HG02642 (cell line): ENCODE measurements around the gene AHDC1.
"Not testable (repeated sequence)": the region's sequence is repeated elsewhere in the genome, so short reads cannot be mapped to it uniquely, and the experiment has no call there.

ENCODE experiments used
- ATAC-seq: cut with Tn5 transposase; IDR thresholded peaks from one replicate; pipeline ENCODE4 v1.9.1; 2021; ENCODE audit warnings: mild to moderate bottlenecking; ENCODE audit not compliant: unreplicated experiment, poor library complexity

AHDC1 gene

DNA sequence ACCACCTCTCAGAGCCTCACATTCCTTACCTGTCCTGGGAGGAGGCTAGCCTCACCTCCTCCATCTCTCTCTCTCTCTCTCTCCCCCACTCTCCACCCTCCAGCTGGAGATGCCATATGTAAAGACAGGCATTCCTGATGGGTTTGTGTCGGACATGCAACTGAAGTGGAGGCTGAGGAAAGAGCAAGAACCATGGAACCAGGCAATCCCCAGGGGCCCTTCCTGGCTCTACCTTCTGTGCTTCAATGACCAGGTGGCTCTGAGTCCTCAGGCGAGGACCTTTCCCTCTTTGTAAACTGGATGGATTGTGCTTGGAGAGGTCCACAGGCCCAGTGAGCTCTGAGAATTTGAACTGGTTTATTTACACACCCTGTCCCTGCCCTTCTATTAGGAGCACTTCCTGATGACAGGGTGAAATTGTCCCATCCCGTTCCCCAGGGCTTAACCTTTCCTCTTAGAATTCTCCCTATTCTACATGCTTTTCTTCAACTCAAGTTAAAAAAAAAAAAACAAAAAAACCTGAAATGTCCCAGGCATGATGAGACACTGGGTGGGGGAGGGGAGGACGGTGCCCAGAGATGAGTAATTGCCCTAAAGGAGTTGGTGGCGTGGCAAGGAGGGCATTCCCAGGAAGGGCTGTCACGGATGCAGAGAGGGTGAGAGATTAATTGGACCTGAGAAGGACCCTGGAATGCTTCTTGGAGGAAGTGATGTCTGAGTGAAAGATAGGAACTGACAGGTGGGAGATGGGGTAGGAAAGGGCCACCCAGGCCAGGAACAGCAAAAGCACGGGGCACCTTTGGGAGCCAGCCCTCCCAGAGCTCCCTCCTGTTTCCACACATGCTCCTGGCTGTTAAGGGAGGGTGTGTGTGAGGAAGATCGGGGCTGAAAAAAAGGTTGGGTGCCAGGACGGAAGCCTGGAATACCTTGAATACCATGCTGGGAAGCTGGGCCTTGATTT lies 63.8 kb downstream of the AHDC1 start:
- no peak for ATAC-seq

GRCh38 chr1:27538793-27539192 lies 65.2 kb downstream of the AHDC1 start:
- no peak for ATAC-seq

DNA sequence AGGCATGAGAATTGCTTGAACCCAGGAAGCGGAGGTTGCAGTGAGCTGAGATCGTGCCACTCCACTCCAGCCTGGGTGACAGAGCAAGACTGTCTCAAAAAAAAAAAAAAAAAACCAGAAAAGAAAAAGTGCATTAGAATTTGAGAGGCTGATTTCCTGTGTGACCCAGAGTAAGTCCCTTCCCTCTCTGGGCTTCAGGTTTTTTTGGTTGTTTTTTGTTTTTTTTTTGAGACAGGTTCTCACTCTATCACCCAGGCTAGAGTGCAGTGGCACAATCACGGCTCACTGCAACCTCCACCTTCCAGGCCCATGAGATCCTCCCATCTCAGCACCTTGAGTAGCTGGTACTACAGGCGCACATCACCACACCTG lies 65.7 kb downstream of the AHDC1 start:
- not testable (repeated sequence) for ATAC-seq

GRCh38 chr1:27536767-27537166 lies 67.2 kb downstream of the AHDC1 start:
- ATAC-seq: no peak

DNA sequence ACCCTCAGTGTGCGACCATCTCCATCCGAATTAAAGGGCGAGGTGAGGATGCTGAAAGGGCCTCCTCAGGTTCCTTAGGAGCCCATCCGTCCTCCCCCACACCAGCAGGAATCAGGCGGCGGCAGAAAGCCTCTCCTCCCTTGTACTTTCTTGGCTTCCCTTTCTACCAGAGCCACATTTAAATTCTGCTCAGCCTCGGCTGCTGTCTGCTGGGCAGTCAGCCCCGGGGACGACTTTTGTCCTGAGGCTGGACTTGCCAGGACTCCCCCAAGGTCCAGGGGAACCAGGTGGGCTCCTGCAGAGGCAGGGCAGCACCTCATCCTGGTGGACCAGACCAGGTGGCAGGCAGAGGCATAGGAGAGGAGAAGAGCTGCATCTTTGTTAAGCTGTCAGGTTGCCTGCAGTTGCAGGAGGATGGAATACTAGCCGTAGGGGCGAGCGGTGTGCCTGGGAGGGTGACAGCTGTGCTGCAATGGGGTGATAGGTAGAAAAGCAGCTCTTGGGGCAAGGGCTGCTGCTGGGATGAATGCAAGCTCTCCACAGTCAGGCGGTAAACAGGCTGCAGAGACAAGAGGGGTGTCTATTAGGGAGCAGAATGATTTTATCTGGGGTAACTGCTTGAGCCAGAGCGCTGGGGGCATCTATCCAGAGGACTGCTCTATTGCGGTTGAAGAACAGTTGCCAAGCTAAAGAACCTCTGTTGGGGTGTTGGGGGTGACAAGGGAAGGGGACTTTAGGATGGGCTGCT lies 67.8 kb downstream of the AHDC1 start:
- no peak for ATAC-seq

- ATAC-seq: no peak
These were observed 68.6 kb downstream of the AHDC1 start for GRCh38 chr1:27535386-27535785.

GRCh38 chr1:27531959-27532685 lies 71.8 kb downstream of the AHDC1 start:
- no peak for ATAC-seq

GRCh38 chr1:27530192-27530591 lies 73.8 kb downstream of the AHDC1 start:
- no peak for ATAC-seq

DNA sequence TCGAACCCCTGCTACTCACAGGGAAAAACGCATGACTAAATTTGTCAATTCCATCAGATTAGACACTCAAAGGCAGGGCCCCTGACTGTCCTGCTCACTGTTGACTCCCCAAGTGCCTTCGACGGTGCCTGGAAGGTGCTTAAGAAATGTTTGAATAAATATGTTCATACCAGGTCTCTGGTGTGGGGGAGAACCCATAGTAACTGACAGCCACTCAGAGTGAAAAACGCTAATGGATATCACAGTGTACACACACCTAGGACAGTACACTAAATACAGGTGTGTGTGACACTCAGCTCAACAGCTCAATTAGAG lies 74.3 kb downstream of the AHDC1 start:
- ATAC-seq: no peak

DNA sequence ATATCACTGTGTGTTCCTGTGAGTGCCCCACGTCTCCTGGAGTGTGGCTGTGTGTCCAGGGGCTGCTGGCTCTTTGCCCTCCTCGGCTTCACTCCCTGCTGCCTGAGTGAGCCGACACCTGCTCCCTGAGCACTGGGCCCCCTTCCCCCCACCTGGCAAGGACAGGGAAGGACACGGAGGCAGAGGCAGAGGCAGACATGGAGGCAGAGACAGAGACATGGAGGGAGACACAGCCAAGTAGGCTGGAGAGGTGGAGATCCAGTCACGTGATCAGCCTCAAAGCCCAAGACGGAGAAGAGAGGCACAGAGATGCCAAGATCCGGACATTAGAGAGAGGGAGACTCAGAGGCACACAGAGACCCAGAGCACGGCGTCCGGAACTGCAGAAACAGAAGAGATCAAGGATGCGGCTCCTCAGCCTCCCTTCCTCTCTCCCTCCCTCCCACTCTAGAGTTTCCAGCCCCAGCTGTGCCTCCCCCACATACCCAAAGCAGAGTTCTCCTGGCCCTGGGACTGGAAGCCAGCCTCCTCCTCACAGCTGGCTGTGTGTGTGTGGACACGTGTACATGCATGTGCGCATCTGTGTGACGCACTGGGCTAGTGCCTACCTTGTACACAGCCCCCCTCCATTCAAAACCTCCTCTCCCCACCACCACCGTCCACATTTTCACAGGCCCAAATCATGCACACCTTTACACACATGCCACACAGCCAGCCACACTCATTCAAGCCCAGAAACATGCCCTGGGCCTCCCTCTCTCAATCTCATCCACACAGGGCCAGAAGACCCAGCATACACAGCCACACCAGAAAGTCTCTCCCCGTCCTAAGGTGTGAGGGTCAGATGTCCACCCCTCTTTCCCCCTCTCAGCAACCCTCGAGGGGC lies 74.9 kb downstream of the AHDC1 start:
- ATAC-seq: no peak

DNA sequence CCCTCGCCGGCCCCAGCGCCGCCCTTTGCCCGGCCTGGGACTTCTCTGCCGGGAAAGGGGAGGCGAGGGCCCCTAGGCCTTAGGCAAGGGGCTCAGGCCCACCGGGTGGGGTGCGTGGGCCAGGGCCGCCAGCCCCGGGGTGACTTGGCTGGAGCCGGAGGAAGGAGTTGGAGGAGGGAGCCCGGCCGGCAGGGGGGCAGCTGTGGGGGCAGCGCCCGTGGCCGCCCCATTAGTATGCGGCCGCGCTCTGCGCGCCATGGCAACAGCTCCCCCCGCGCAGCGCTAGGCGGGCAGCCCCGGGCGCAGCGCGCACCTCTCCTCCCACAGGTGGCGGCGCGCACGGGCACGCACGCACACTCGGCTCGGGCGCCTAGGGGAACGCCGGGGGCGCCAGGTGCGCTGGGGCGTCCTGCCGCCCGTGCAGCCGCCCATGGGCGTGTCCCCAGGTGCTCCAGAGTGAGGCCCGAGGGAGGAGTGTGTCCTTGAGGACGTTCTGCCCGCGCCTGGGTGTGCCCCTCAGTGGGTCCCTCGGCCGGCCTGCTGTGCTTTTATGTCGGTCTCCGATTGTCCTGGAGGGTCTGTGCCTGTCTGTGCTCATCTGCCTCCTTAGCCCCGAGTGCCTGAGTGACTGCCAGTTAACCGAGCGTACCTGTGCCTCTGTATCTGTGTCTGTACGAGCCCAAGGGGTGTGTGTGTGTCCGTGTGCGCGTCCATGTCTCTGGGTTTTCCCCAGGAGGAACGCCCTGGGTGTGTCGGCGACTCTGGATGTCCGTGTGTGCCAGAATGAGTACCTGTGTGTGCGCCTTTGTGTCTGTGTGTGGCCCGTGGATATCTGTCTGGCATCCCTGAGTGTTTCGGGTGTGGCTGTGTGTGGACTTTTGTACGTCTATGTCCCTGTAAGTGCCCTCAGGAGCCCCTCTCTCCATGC lies 75.8 kb downstream of the AHDC1 start:
- no peak for ATAC-seq

- ATAC-seq: no peak
These were observed 76.6 kb downstream of the AHDC1 start for GRCh38 chr1:27527223-27527889.

- no peak for ATAC-seq
These were observed 77.2 kb downstream of the AHDC1 start for GRCh38 chr1:27526569-27527222.

GRCh38 chr1:27525296-27526272 lies 78.4 kb downstream of the AHDC1 start:
- peak; percentile 45 for ATAC-seq

GRCh38 chr1:27523337-27524020 lies 80.5 kb downstream of the AHDC1 start:
- no peak for ATAC-seq
